Pancreas (tissue), 10 donors: ENCODE results near the gene CXorf49. TPM values are rescaled to one million over a fixed set of nuclear protein-coding genes. Genes with fewer than 3 reads are reported as not detected.
"Not testable (repeated sequence)": the region's sequence is repeated elsewhere in the genome, so short reads cannot be mapped to it uniquely, and the experiment has no call there.

Experiments used
- ATAC-seq, 4 donors: fragments of 200-7000 bp; cut with Tn5 transposase; one replicate each; pipeline versions ENCODE4 v1.8.0 to v1.9.1; 2020; ENCODE audit warnings: mild to moderate bottlenecking in 4 of 4, moderate library complexity in 4 of 4
- DNase-seq, 6 donors: peaks; one replicate each; pipeline ENCODE4 v3.0.0-alpha.2; 2020
- FAIRE-seq: peaks from 2 replicates; lab custom pipeline; 2012; peaks lifted over from hg19 to GRCh38; lab: Jason Lieb, UNC
- H3K27ac ChIP-seq, 4 donors: fragments of 200-600 bp; sonication (generic); 1 replicate in 3 of 4; 2 replicates in 1 of 4; pipeline versions ENCODE4 v1.5.0 to v1.8.0; 2020
- H3K27me3 ChIP-seq, 4 donors: fragments of 200-600 bp; one replicate each; pipeline ENCODE4 v1.8.0; 2021
- H3K36me3 ChIP-seq, 3 donors: fragments of 200-600 bp; sonication (generic) in 1 of 3; one replicate each; pipeline versions ENCODE4 v1.5.0 to v1.8.0; 2020 to 2021
- H3K4me1 ChIP-seq, 3 donors: fragments of 200-600 bp; one replicate each; pipeline ENCODE4 v1.8.0; 2021
- H3K4me3 ChIP-seq, 4 donors: fragments of 200-600 bp; sonication (generic) in 2 of 4; one replicate each; pipeline versions ENCODE4 v1.5.0 to v1.8.0; 2020 to 2021
- H3K9me3 ChIP-seq, 4 donors: fragments of 200-600 bp; one replicate each; pipeline ENCODE4 v1.8.0; 2021
- WGBS, 2 donors: extraction: QIAGEN DNeasy Blood & Tissue Kit; methylation state at CpG; one replicate each; pipeline ENCODE4 v1.1.7; 2013; 5-methylcytosine and 5-hydroxymethylcytosine counted together
- intact Hi-C, 3 donors: fragments of 100-400 bp; cut with DNase I; formaldehyde crosslinking; loops; one replicate each; pipeline versions ENCODE4 v1.11.1 to v1.14.2; 2022
- polyA plus RNA-seq, 2 donors: library from polyadenylated mRNA; stranded (reverse); fragments of 200-250 nt; gene quantifications; one replicate each; pipeline ENCODE4 v1.2.3, GENCODE V29; 2013
- total RNA-seq, 6 donors: library from RNA; stranded (reverse); fragmentation: NEBNext Ultra II Directional in 4 of 6; extraction: Animal tissue kit (Norgen Biotek cat#: 25700) in 4 of 6; gene quantifications; one replicate each; pipeline versions ENCODE4 v1.2.1 to v1.2.4, GENCODE V29; 2021 to 2023
- TF ChIP-seq, protein P1 (sequence below), 4 donors: fragments of 200-600 bp; sonication (generic) in 3 of 4; IDR thresholded peaks; one replicate each; pipeline versions ENCODE4 v1.5.0 to v1.8.0; 2021; ENCODE audit warnings: antibody characterized with exemption in 4 of 4
- donor health status: healthy with polysubstance abuse.
- donor health status: DM: no; HTN: no; CAD: no; lungs with moderate emphysema.
- donor health status: DM: no; HTN: no; CAD: no.
- donor health status: control.
- donor health status: control.
- donor health status: Bipolar disorder and iron deficiency.
- donor health status: DM: yes; HTN: yes; CAD: no.
- donor health status: DM: no; HTN: no; CAD: no.
- donor health status: DM: no; HTN: no; CAD: no.
- donor health status: DM: yes; HTN: yes; CAD: no.

CXorf49 gene
- total and polyA plus RNA-seq, 8 donors, result not detected

- TF ChIP-seq, protein P1, sequence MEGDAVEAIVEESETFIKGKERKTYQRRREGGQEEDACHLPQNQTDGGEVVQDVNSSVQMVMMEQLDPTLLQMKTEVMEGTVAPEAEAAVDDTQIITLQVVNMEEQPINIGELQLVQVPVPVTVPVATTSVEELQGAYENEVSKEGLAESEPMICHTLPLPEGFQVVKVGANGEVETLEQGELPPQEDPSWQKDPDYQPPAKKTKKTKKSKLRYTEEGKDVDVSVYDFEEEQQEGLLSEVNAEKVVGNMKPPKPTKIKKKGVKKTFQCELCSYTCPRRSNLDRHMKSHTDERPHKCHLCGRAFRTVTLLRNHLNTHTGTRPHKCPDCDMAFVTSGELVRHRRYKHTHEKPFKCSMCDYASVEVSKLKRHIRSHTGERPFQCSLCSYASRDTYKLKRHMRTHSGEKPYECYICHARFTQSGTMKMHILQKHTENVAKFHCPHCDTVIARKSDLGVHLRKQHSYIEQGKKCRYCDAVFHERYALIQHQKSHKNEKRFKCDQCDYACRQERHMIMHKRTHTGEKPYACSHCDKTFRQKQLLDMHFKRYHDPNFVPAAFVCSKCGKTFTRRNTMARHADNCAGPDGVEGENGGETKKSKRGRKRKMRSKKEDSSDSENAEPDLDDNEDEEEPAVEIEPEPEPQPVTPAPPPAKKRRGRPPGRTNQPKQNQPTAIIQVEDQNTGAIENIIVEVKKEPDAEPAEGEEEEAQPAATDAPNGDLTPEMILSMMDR (IDR thresholded peaks at IDR 0.05), result no peak
- no peak overlapping the region for H3K4me3 ChIP-seq
- no peak for DNase-seq
- H3K4me1 ChIP-seq, result no peaks in the 10 kb centered on the region
- H3K9me3 ChIP-seq, result no peaks in the 10 kb centered on the region
- intact Hi-C loops, result no loop called here
- WGBS, 2 donors, result 80 to 87% methylated on average over 11 of the region's 11 CpGs
- no peak for FAIRE-seq
- ATAC-seq, result no peak
- no peaks in the 10 kb centered on the region for H3K36me3 ChIP-seq
- no peaks in the 10 kb centered on the region for H3K27me3 ChIP-seq
- H3K27ac ChIP-seq, result no peak overlapping the region
Observed at GRCh38 chrX:71671938-71672337, 46.1 kb downstream of the CXorf49 start.

GRCh38 chrX:71671043-71671780 lies 46.9 kb downstream of the CXorf49 start:
- DNase-seq (no peak), ATAC-seq (no peak), FAIRE-seq (no peak)
- TF ChIP-seq, protein P1 (IDR thresholded peaks at IDR 0.05), result no peak
- Histone ChIP-seq H3K27me3 (no peaks in the 10 kb centered on the region), H3K36me3 (no peaks in the 10 kb centered on the region), H3K4me3 (no peak overlapping the region), H3K4me1 (no peaks in the 10 kb centered on the region), H3K9me3 (no peaks in the 10 kb centered on the region), H3K27ac (no peak overlapping the region)
- 67 to 73% methylated on average over 12 of the region's 12 CpGs for WGBS, 2 donors
- intact Hi-C loops, result no loop called here

DNA sequence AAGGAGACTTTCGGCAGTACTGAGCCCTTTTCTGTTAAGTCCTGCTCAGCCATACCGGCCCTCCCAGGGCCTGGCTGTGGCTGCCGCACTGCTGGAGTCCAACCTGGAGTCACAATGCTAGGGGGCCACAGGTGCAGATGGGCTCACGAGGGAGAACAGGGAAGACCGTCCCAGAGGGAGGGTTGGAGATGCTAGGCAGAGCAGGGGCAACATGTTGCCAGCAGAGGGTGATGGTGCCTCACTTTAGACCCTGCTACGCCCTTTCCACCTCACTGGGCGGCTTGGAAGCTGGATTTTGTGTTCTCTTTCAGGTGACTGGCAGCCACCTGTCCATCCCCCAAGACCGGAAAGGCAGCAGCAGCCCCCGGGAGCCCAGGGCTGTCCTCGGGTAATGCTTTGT lies 48.1 kb downstream of the CXorf49 start:
- FAIRE-seq, H3K27ac ChIP-seq, H3K27me3 ChIP-seq, H3K4me1 ChIP-seq, H3K36me3 ChIP-seq, intact Hi-C loops, H3K9me3 ChIP-seq, H3K4me3 ChIP-seq: not testable (repeated sequence)
- peak in 1 of 6 donors; percentile 8 for DNase-seq
- 35% methylated on average over 10 of the region's 10 CpGs for WGBS, 2 donors
- ATAC-seq, result peak in 3 of 4 donors; percentile 48 to 51 (median 51)

DNA sequence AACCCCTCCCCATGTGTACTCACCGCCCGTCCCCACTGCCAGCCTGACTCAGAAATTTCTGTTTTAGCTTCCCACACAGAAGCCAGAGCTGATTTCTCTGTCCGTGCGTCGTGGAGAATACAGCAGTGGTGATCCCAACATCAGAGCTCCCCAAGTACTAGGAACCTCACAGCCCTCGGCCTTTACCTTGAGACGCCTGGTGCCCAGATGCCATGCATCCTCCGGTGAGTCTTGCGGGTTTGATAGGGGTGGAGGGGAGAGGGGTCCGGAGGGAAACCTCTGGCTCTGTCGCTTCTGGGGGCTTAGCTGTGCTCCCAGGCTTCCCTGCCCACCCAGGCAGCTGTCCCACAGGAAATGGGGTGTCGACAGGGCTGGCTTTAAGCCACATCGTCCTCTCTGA lies 48.6 kb downstream of the CXorf49 start:
- no peaks in the 10 kb centered on the region for H3K27me3 ChIP-seq
- DNase-seq (peak in 1 of 6 donors; percentile 32), FAIRE-seq (no peak), ATAC-seq (no peak)
- no peaks in the 10 kb centered on the region for H3K9me3 ChIP-seq
- WGBS, 2 donors, result 58 to 65% methylated on average over 13 of the region's 13 CpGs
- H3K4me1 ChIP-seq, result no peaks in the 10 kb centered on the region
- no peaks in the 10 kb centered on the region for H3K36me3 ChIP-seq
- H3K27ac ChIP-seq, result no peak overlapping the region
- no peak overlapping the region for H3K4me3 ChIP-seq
- intact Hi-C loops, result no loop called here
- TF ChIP-seq, protein P1 (IDR thresholded peaks at IDR 0.05), result no peak

DNA sequence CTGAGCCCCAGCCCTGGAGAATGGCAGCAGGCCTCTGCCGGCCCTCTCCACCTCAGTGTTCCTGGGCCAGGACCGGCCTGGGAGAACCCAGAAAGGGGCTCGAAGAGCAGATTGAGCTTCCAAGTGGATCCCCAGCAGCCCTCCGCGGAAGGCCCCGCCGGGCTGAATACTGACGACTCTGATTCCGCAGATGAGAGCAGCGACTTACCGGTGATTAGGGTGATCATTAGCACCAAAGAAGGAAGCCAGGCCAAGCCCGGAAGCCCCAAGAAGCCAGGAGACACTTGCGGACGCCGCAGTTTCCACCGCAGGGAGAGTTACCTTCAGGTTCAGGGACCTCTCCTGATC lies 49.9 kb downstream of the CXorf49 start:
- H3K9me3 ChIP-seq, result no peaks in the 10 kb centered on the region
- FAIRE-seq (no peak), DNase-seq (peak in 1 of 6 donors; percentile 36), ATAC-seq (no peak)
- no peaks in the 10 kb centered on the region for H3K27me3 ChIP-seq
- WGBS, 2 donors, result 88 to 89% methylated on average over 16 of the region's 16 CpGs
- intact Hi-C loops, result no loop called here
- no peaks in the 10 kb centered on the region for H3K4me1 ChIP-seq
- H3K27ac ChIP-seq, result no peak overlapping the region
- no peak overlapping the region for H3K4me3 ChIP-seq
- no peaks in the 10 kb centered on the region for H3K36me3 ChIP-seq
- TF ChIP-seq, protein P1 (IDR thresholded peaks at IDR 0.05), result no peak
